WTC11 (cell line): Measurements from ENCODE around the gene CAMK1G. TPM values are rescaled to one million over a fixed set of nuclear protein-coding genes. Genes with fewer than 3 reads are reported as not detected.

Experiments used
- ATAC-seq: fragments of 200-7000 bp; cut with Tn5 transposase; 2 replicates; pipeline ENCODE4 v1.10.0; 2021; ENCODE audit warnings: mild to moderate bottlenecking, moderate library complexity
- CTCF ChIA-PET: fragments of 300-600 bp; sonication (Branson Sonifier 250); formaldehyde crosslinking; loops from one replicate; lab custom pipeline; 2021; ENCODE audit warnings: antibody characterized with exemption; lab: Charles Lee
- POLR2A ChIA-PET: fragments of 350-600 bp; sonication (Branson Sonifier 250); formaldehyde crosslinking; loops from one replicate; lab custom pipeline; 2021; ENCODE audit warnings: antibody characterized with exemption; lab: Charles Lee
- DNase-seq: peaks from one replicate; pipeline ENCODE4 v3.0.0; 2021; ENCODE audit warnings: low spot score
- H3K27ac Mint-ChIP-seq: 2 replicates; pipeline ENCODE4 v1.8.0; 2021; ENCODE audit warnings: mixed read lengths
- H3K27me3 Mint-ChIP-seq: 2 replicates; pipeline ENCODE4 v1.8.0; 2021; ENCODE audit warnings: low read depth, mild to moderate bottlenecking, moderate library complexity, mixed read lengths
- H3K36me3 Mint-ChIP-seq: 2 replicates; pipeline ENCODE4 v1.8.0; 2021; ENCODE audit warnings: mixed read lengths
- H3K4me1 Mint-ChIP-seq: 2 replicates; pipeline ENCODE4 v1.8.0; 2022; ENCODE audit warnings: mixed read lengths
- H3K4me3 Mint-ChIP-seq: 2 replicates; pipeline ENCODE4 v1.8.0; 2021; ENCODE audit warnings: mild to moderate bottlenecking, moderate library complexity, mixed read lengths
- H3K9me3 Mint-ChIP-seq: 2 replicates; pipeline ENCODE4 v1.8.0; 2021; ENCODE audit warnings: mixed read lengths
- ARID4B ChIP-seq: sonication (generic); formaldehyde crosslinking; IDR thresholded peaks from 2 replicates; pipeline ENCODE4 v1.8.0; 2023; ENCODE audit warnings: missing genetic modification reagents, mild to moderate bottlenecking, borderline replicate concordance
- ATF2 ChIP-seq: sonication (generic); formaldehyde crosslinking; IDR thresholded peaks from 2 replicates; pipeline ENCODE4 v1.8.1; 2022; ENCODE audit warnings: low read depth, missing genetic modification reagents, borderline replicate concordance
- ATF3 ChIP-seq: sonication (generic); formaldehyde crosslinking; conservative IDR thresholded peaks from 2 replicates; pipeline ENCODE4 v1.8.1; 2022; ENCODE audit warnings: mild to moderate bottlenecking, missing genetic modification reagents
- ATF6 ChIP-seq: sonication (generic); formaldehyde crosslinking; IDR thresholded peaks from 2 replicates; pipeline ENCODE4 v1.8.1; 2023; ENCODE audit warnings: mild to moderate bottlenecking, missing genetic modification reagents
- CREB1 ChIP-seq: sonication (generic); formaldehyde crosslinking; IDR thresholded peaks from 2 replicates; pipeline ENCODE4 v1.8.0; 2023; ENCODE audit warnings: mild to moderate bottlenecking, missing genetic modification reagents
- E2F5 ChIP-seq: sonication (generic); formaldehyde crosslinking; IDR thresholded peaks from 2 replicates; pipeline ENCODE4 v1.8.1; 2022; ENCODE audit warnings: mild to moderate bottlenecking, moderate library complexity, missing genetic modification reagents
- FOXJ3 ChIP-seq: sonication (generic); formaldehyde crosslinking; IDR thresholded peaks from 2 replicates; pipeline ENCODE4 v1.9.0; 2021; ENCODE audit warnings: missing genetic modification reagents, mild to moderate bottlenecking, borderline replicate concordance
- MLX ChIP-seq: sonication (generic); formaldehyde crosslinking; IDR thresholded peaks from 2 replicates; pipeline ENCODE4 v1.8.1; 2023; ENCODE audit warnings: mild to moderate bottlenecking, missing genetic modification reagents, moderate library complexity
- MXD4 ChIP-seq: fragments of 250-450 bp; sonication (Bioruptor Pico); IDR thresholded peaks from 2 replicates; pipeline ENCODE4 v1.8.0; 2021; ENCODE audit warnings: mild to moderate bottlenecking, moderate library complexity, borderline replicate concordance
- NFE2L1 ChIP-seq: sonication (generic); formaldehyde crosslinking; IDR thresholded peaks from 2 replicates; pipeline ENCODE4 v1.8.1; 2023; ENCODE audit warnings: missing genetic modification reagents
- SMAD3 ChIP-seq: sonication (generic); formaldehyde crosslinking; IDR thresholded peaks from 2 replicates; pipeline ENCODE4 v1.8.0; 2022; ENCODE audit warnings: missing genetic modification reagents, mild to moderate bottlenecking, borderline replicate concordance
- SMAD4 ChIP-seq: sonication (generic); formaldehyde crosslinking; IDR thresholded peaks from 2 replicates; pipeline ENCODE4 v1.8.0; 2022; ENCODE audit warnings: mild to moderate bottlenecking, missing genetic modification reagents
- USF1 ChIP-seq: sonication (generic); formaldehyde crosslinking; IDR thresholded peaks from 2 replicates; pipeline ENCODE4 v1.8.0; 2022; ENCODE audit warnings: mild to moderate bottlenecking, missing genetic modification reagents
- ZMAT4 ChIP-seq: fragments of 250-450 bp; sonication (Bioruptor Pico); IDR thresholded peaks from 2 replicates; pipeline ENCODE4 v1.9.0; 2021; ENCODE audit warnings: mild to moderate bottlenecking
- ZNF416 ChIP-seq: fragments of 250-450 bp; sonication (Bioruptor Pico); IDR thresholded peaks from 2 replicates; pipeline ENCODE4 v1.9.0; 2021; ENCODE audit warnings: mild to moderate bottlenecking, inconsistent platforms
- total RNA-seq: library from RNA; stranded (reverse); gene quantifications from 3 replicates; pipeline ENCODE4 v1.2.3, GENCODE V29; 2021

The CAMK1G gene
- total RNA-seq, 1 experiment from 2014 or later = 0.28 TPM

GRCh38 chr1:209647156-209647555 lies 63.6 kb downstream of the CAMK1G start:
- TF ChIP-seq ZMAT4 (CRISPR knock-in tag) (no peak), SMAD4 (CRISPR knock-in tag) (no peak), MLX (CRISPR knock-in tag) (no peak), ATF3 (CRISPR knock-in tag) (no peak), ARID4B (CRISPR knock-in tag) (no peak), SMAD3 (CRISPR knock-in tag) (no peak), USF1 (CRISPR knock-in tag) (no peak), ZNF416 (CRISPR knock-in tag) (no peak), ATF2 (CRISPR knock-in tag) (no peak), CREB1 (no peak), ATF6 (no peak), FOXJ3 (CRISPR knock-in tag) (no peak), NFE2L1 (no peak)
- TF ChIP-seq, all 79 proteins: peak for 0
- ATAC-seq = no peak
- ChIA-PET CTCF (interaction anchor here (0.8 to 2.1 kb wide), 4 partner anchors 17 to 101 kb away, joined by 3 to 10 read pairs (median 6); partner anchors contain the start of genes CAMK1G and G0S2), POLR2A (no interaction called here)
- no peak for DNase-seq
- Mint-ChIP-seq H3K27ac (no peak overlapping the region), H3K36me3 (no peaks in the 10 kb centered on the region), H3K9me3 (no peaks in the 10 kb centered on the region), H3K27me3 (peaks cover 2% of the 10 kb centered on the region; the same call in 1 of the 2 replicates), H3K4me3 (no peak overlapping the region), H3K4me1 (peaks cover 12% of the 10 kb centered on the region)

- H3K36me3 Mint-ChIP-seq = no peaks in the 10 kb centered on the region
- peaks cover 23% of the 10 kb centered on the region for H3K4me1 Mint-ChIP-seq
- CTCF ChIA-PET = interaction anchor here (0.7 kb wide), 1 partner anchor 21 kb away, joined by 3 read pairs; no protein-coding TSS in a partner anchor
These were observed 64.8 kb downstream of the CAMK1G start for GRCh38 chr1:209648346-209648745.

More at GRCh38 chr1:209648346-209648745, 64.8 kb downstream of the CAMK1G start:
- no peak for DNase-seq
- TF ChIP-seq MXD4 = no peak
- no peak for TF ChIP-seq NFE2L1
- no peak for TF ChIP-seq E2F5
- TF ChIP-seq SMAD3 (CRISPR knock-in tag) = no peak
- no peak for TF ChIP-seq MLX (CRISPR knock-in tag)
- no peak for TF ChIP-seq ATF2 (CRISPR knock-in tag)
- no peaks in the 10 kb centered on the region for H3K9me3 Mint-ChIP-seq
- POLR2A ChIA-PET = no interaction called here
- H3K27ac Mint-ChIP-seq = no peak overlapping the region
- no peak for ATAC-seq
- H3K4me3 Mint-ChIP-seq = no peak overlapping the region
- peaks cover 2% of the 10 kb centered on the region; the same call in 1 of the 2 replicates for H3K27me3 Mint-ChIP-seq
